ENCODE measurements around the gene AKNA.

- no peak for TF ChIP-seq TCF7 (CRISPR knock-in tag; IDR thresholded peaks at IDR 0.05; ENCODE audit: low read depth)
- TF ChIP-seq CTCF (IDR thresholded peaks at IDR 0.05), result no peak
- no peak for TF ChIP-seq JUN (CRISPR knock-in tag; IDR thresholded peaks at IDR 0.05)
- no peak for TF ChIP-seq TEAD4 (CRISPR knock-in tag; IDR thresholded peaks at IDR 0.05)
- TF ChIP-seq, protein P1, sequence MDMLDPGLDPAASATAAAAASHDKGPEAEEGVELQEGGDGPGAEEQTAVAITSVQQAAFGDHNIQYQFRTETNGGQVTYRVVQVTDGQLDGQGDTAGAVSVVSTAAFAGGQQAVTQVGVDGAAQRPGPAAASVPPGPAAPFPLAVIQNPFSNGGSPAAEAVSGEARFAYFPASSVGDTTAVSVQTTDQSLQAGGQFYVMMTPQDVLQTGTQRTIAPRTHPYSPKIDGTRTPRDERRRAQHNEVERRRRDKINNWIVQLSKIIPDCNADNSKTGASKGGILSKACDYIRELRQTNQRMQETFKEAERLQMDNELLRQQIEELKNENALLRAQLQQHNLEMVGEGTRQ (CRISPR knock-in tag; IDR thresholded peaks at IDR 0.05), result no peak
- TF ChIP-seq CREM (CRISPR knock-in tag; IDR thresholded peaks at IDR 0.05), result no peak
- no peak for TF ChIP-seq ATF2 (CRISPR knock-in tag; IDR thresholded peaks at IDR 0.05; ENCODE audit: borderline replicate concordance, low read depth)
Observed at GRCh38 chr9:114414346-114414745, 26.6 kb upstream of the AKNA start.
